GM23248 (cell line): ENCODE data around the gene BNIP3.

Experiments used
- EZH2 ChIP-seq: fragments of 200-600 bp; sonication (generic); IDR thresholded peaks from 2 replicates; pipeline ENCODE4 v1.6.1; 2018; ENCODE audit warnings: antibody characterized with exemption, mild to moderate bottlenecking; ENCODE audit not compliant: insufficient read depth, poor library complexity, severe bottlenecking
- EZH2phosphoT487 ChIP-seq: fragments of 200-600 bp; sonication (generic); IDR thresholded peaks from 2 replicates; pipeline ENCODE4 v1.6.1; 2018; ENCODE audit warnings: antibody characterized with exemption, moderate library complexity, mild to moderate bottlenecking, low read depth; ENCODE audit not compliant: insufficient read depth

GRCh38 chr10:132030898-132031463, 49.3 kb upstream of the BNIP3 start:
- TF ChIP-seq EZH2, result no peak
- no peak for TF ChIP-seq EZH2phosphoT487
